NCI-H748 (cell line): ENCODE results near the gene TMED10.

Source experiments
- DNase-seq: peaks from one replicate; lab custom pipeline; 2025; ENCODE audit not compliant: unreplicated experiment; lab: John Stamatoyannopoulos, UW

TMED10 gene

DNA sequence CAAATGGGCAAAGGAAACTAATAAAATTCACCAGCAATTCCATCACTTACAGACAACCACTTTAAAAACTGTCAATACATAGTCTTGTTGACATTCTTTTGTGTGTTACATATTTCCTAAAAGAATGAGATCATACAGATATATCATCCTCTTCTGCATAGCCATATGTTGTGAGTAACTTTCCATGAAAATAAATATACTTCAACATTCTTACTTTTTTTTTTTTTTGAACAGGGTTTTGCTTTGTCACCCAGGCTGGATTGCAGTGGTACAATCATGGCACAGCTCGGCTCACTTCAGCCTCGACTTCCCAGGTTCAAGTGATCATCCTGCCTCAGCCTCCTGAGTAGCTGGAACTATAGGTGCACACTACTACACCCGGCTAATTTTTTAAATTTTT is 86.1 kb downstream of the TMED10 start:
- DNase-seq, result no peak

DNA sequence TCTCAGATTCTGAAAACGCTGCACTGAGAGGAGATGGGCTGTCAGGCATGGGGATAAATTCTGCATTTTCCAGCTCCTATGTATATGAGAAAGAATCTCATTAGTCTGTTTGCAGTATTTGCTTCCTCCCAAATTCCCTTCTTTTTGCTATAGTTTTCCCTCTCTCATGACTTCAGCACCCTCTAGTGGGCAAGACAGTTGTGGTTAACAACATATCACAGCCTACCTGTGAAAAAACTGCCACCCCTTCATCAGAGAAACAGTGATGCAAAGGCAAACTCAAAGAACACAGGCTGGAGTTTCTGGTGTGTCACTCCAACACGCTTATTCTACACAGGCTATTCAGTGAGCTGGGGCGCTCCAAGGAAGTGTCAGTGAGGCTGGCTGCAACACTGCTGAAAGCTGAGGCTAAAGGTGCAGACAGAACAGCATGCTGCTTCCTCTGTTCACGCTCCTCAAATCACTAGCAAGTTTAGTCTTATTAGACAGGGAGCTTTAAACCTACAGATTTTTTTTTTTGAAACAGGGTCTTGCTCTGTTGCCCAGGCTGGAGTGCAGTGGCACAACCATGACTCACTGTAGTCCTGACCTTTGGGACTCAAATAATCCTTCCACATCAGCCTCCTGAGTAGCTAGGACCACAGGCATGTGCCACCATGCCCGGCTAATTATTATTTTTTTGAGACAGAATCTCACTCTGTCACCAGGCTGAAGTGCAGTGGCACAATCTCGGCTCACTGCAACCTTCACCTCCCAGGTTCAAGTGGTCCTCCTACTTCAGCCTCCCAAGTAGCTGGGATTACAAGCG is 87.6 kb downstream of the TMED10 start:
- peak; percentile 67 for DNase-seq

DNA sequence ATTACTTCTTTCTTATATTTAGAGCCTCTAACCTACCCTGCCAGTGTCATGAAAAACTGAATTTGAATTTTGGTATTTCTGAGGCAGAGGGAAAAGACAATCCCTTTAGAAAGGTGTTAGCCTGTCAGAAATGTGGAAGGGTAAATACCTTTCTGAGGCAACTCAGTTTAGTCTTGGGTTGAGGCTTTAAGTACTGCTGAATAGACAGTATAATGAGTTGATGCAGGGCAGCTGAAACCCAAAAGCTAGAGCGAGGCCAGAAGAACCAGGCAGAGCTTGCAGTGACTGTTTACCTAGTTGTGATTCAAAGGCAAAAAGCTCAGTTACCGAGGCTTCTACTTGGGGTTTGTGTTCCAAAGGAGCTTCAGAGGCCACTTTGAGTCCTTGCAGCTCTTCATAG is 88.3 kb downstream of the TMED10 start:
- DNase-seq, result no peak

DNA sequence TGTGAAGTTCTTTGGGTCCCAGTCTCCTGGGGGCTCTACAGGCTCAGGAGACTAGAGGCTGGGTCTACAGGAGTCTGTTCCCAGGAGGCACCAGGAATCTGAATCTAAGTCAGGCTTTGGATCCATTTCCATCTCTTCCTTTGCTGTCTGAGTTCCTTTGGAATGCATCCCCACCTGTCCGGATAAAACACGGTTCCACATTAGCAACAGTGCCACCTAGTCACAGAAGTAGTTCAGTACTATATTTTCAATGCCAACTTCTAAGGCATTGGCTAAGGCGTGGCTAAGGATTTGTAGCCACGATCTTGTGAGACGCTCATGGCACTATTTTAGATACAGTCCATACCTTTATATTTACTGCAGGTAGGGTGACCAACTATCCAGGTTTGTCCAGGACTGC is 91.9 kb downstream of the TMED10 start:
- peak; percentile 9 for DNase-seq

DNA sequence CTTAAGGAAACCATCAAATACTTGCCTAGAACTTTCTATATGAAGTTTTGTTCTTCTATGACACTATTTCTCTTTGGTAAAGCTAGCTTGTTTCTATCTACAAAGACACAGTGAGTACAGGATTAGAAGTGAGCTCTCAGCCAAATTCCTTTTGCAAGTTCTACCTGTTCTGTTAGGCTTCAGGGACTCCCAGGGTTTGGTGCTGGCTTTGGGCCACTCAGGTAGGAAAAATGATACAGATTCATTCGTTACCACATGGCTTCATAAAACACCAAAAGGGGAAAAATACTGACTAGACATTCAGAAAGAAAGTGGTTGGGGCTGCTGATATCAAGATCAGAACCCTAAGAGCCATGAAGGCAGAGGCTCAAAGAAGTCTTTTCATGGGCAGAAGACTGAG is 93.1 kb downstream of the TMED10 start:
- no peak for DNase-seq

DNA sequence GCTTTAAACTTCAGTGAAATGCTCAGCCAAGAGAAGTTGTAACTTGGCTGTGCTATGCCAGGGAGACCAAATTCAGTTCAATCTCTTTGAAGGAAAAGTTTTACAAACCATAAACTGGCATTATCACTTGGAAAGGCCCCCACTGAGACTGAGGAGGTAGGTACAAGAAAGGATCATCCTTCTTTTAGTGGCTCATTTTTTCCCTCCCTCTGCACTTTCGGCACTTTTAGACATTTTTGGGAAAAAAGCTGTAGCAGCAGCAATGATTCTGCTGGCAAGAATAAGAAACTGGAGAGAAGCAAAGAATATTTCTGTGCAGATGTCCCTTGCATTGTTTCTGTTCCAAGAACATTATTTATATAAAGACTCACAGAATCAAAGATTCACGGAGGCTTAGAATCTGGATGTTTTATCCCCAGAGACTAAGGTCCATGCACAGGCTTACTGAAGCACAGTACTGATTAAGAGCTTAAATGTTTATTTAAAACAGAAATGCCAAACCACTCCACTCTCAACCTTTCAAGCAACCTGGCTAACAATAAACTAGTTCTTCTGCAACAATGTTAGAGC is 94.7 kb downstream of the TMED10 start:
- no peak for DNase-seq
